Measurements from ENCODE around the gene TAOK1.
"Not testable (repeated sequence)": the region's sequence is repeated elsewhere in the genome, so short reads cannot be mapped to it uniquely, and the experiment has no call there.

The TAOK1 gene

DNA sequence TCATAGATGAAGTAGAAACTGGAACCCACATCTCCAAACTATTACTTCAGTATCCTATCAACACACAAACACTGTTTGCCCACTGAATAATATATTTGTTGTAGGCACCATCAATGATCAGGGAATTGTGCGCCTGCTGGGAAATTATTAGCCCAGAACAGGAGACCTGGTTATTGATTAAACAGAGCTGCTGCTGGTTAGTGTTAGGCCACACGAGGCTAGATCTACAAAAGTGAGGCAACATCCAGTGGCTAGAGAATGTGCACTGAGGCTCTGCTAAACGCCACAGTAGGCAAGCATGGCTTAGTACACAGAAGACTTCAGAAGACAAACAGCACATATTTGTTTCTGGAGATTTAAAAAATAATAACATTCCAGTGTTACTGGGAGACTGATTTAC is 165.7 kb downstream of the TAOK1 start:
- DNase-seq = no peak

DNA sequence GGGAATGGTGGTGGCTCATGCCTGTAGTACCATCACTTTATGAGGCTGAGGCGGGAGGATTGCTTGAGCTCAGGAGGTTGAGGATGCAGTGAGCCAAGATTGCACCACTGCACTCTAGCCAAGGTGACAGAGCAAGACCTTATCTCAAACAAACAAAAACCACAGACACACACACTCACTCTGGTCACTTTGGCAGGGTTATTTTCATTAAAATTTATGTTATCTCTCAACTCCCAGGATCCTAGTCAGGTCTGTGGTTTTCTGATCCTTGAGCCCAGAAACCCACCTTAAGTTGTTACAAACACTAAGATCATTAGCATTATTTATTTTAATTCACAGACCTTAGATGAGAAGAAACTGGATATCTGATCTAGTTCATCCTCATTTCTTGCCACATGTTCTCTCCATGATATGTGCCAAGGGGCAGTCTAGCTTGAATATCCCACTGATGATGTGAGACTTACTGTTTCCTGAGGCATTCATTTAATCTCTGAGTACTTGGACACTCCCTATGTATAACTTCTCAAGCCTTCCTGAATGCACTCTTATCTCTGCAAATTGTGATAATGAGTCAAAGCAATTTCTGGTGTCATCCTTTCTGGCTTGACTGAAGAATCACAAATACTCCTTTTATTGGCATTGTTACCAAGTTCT is 167.0 kb downstream of the TAOK1 start:
- no peak for DNase-seq

DNA sequence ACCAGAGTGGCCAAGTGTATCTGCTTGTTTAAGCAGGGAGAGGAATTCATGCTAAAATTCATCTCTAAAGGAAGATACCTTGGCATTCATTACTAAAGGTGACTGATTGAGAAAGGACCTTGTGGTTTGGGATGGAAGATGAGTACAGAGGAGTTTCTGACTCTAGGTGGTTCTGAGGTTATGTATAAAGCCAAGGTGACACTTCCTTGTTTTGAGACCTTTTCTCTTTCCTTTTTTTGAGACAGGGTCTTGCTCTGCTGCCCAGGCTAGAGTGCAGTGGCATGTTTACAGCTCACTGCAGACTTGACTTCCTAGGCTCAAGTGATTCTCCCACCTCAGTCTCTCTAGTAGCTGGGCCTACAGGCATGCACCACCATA is 167.6 kb downstream of the TAOK1 start:
- no peak for DNase-seq

DNA sequence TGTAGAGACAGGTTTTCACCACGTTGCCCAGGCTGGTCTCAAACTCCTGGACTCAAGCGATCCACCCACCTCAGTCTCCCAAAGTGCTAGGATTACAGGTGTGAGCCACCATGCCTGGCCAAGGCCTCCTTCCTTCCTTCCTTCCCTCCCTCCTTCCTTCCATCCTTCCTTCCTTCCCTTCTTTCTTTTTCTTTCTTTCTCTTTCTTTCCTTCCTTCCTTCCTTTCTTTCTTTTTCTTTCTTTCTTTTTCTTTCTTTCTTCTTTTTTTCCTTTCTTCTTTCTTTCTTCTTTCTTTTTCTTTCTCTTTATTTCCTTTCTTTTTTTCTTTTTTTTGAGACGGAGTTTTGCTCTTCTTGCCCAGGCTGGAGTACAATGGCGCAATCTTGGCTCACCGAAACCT is 168.0 kb downstream of the TAOK1 start:
- not testable (repeated sequence) for DNase-seq

DNA sequence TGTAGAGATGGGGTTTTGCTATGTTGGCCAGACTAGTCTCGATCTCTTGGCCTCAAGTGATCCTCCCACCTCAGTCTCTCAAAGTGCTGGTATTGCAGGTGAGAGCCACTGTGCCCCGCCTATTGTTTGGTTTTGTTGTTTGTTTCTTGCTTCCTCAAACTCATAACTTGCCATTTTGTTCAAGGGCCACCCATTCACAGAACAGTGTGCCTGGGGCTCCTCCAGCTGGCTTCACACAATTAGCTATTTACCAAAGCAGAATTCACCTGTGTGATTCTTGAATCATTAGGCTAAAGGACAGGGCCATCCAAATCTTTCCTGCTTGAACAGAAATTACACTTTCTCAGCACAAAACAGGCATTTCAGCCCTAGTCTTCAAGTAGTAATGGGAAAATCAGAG is 169.5 kb downstream of the TAOK1 start:
- DNase-seq = no peak

DNA sequence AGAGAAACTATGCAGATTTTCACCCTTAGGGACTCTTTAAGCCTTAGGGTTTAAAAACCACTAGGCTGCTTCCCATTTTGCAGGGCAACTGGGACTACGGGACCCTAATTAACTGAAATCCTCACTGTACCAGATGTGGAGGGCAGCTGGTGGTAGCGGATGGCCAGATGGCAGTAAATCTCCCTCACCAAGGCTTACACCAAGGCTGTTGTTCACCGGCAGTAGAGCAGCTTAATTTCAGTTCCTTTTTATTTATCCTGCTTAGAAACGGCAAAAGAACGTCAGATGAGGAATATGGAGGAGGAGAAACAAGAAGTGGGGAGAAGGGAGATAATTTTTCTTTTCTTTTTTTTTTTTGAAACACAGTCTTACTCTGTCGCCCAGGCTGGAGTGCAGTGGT is 170.2 kb downstream of the TAOK1 start:
- DNase-seq = no peak

DNA sequence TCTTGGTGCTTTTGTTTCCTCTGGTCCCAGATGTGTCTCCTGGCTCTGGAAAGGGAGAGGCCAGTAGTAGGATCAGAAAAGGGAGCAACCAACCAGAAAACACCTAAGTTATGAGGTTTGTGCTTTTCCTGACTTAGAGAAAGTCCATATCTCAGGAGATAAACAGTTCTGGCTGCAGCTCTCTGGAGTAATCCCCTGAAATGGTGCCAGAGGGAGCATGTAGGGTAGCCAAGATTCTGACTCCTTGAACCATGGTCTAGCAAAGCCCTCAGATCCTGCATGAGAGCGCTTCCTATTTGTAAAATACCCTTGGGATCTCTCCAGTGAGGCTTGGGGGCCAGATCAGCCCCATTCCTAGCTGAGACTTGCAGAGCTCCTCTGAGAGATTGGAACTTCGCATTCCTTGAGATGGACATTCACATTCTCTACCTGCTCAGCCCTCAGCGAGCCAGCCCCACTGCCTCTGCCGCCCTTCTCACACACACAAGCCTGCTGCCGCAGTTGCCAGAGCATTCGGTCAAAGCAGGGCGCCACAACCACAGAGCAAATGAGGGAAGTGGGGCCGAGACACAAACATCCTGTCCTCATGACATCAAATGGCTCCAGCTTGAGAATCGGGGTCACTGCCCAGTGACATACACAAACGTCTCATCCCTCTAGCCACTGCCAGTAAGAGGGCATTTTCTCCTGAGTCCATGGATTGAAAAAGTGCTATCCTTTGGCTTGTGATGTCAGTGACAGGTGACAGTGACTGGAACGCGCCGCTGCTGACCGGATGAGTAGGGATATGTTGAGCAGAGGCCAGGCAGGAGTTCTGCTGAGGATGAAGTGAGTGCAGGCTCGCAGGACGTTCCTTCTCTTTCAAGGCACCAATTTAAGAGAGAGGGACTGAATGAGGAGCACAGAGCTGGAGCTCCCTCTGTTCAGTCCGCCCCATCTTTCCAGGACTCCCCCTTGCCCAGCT is 171.7 kb downstream of the TAOK1 start:
- DNase-seq = no peak

DNA sequence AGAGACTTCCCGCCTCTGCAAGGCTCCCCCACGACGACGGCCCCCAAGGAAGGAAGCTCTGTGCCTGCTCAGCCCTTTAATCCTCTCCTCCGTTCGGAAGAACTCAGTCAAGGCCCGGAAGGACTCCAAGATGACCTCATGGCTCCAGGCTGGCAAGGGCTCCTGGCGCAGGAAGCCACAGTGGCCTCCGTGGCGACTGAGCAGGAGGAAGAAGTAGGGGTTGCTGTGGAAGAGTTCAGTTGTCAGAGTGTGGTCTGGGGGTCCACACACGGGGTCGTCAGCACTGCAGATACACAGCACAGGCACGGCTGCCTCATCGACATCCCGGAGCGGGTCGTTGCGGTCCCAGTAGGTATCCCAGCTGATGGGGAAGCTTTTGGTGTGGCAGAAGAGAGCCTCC is 172.5 kb downstream of the TAOK1 start:
- no peak for DNase-seq

DNA sequence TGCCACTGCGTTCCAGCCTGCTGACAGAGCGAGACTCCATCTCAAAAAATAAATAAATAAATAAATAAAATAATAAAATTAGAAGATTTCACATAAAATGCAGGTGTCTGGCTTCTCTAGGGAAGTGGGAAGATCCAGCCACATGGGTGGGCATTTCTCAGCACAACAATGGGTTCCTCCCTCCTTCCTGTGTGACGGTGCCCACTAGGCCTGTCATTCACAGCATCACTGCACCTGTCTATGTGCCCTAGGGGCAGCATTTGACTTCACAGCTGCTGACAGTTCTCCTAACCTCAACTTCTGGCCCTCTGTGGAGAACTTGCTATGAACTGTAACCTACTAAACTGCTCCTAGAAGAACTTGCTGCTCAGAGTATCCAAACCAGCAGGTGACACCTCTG is 173.7 kb downstream of the TAOK1 start:
- no peak for DNase-seq

DNA sequence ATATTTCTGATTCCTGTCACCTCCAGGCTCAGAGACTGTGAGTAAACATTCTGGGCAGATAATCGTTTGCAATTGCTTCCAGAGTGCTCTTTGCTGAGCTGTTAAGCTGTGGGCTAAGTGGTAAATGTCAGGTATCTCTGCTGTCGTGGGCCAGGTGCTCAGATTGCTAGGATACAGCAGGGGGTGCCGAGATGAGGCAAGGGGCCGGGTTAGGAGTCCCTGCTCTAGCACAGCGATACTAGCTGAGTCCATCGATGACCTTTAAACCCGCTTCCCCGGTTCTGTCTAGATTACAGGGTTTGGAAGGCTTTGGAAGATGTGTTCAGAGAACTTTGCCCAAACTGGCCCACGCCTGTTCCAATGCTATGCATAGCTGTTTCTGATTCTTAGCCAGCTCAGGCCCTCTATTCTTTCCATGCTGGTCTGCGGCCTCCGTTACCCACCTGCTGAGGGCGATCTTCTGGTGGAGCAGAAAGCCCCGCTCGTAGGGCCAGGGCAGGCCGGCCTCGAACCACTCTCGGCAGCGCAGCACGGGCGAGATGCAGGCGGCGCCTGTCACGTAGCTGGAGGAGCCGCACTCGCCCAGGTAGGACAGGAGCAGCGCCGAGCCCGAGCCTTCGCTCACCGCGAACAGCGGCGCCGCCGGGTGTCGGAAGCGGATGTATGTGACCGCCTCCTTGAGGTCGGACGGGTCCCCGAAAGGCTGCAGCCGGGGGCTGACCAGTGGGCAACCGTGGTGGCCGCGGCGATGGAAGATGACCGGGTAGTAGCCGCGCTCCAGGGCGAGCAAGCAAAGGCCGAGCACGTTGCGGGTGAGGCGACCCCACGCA is 175.7 kb downstream of the TAOK1 start:
- DNase-seq = peak; percentile 41

DNA sequence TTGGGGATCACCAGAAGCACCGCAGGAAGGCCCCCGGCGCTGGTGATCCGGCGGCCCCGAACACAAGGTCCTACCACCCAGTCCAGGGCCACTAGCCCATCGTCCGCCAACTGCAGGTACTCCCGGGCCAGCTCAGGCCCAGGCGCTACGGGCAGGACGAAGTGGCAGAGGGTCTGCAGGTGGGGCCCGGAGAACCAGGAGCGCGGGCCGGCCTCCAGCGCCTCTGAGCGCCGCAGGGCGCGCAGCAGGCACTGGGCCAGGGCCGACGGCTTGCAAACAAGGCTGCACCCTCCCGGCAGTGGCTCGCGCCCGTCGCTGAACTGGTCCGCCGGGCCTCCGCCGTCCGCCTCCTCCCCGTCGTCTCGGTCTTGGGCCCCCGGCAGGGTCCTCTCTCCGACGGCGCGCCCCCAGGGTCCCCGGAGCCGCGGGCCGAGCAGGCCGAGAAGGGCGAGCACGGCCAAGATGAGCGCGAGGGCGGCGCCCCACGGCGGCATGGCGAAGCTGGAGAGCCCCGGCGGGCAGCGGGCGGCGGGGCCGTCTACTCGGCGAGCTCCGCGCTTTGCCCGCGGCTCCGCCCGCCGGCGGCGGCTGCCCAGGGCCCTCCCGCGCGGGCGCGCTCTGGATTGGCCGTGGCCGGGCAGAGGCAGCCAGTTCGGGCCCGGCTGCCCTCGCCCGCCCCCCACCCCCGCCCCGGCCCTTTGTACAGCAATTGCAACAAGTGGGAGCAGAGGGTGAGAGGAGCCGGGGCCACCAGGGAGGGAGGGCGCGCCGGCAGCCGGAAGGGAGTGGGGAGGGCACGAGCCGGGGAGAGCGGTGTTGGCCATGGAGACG is 176.5 kb downstream of the TAOK1 start, which contains the start of gene ABHD15:
Gene ABHD15 (minus strand): TSS at position 565 of the 831 bp plus-strand sequence. CDS start 71 bp downstream, at position 494.
- peak; percentile 54 for DNase-seq

DNA sequence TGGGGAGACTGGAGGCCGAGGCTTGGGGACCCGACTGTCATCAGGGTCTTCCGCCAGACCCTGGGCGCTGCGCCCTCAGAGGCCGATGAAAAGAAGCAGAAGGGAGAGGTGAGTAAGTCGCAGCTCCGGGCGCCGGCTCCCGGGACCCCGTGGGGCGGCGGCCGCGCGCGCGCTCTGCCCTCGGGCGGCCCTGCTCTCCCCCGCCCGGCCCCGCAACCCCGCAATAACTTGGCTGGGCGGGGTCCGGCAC is 177.1 kb downstream of the TAOK1 start:
- DNase-seq = no peak

DNA sequence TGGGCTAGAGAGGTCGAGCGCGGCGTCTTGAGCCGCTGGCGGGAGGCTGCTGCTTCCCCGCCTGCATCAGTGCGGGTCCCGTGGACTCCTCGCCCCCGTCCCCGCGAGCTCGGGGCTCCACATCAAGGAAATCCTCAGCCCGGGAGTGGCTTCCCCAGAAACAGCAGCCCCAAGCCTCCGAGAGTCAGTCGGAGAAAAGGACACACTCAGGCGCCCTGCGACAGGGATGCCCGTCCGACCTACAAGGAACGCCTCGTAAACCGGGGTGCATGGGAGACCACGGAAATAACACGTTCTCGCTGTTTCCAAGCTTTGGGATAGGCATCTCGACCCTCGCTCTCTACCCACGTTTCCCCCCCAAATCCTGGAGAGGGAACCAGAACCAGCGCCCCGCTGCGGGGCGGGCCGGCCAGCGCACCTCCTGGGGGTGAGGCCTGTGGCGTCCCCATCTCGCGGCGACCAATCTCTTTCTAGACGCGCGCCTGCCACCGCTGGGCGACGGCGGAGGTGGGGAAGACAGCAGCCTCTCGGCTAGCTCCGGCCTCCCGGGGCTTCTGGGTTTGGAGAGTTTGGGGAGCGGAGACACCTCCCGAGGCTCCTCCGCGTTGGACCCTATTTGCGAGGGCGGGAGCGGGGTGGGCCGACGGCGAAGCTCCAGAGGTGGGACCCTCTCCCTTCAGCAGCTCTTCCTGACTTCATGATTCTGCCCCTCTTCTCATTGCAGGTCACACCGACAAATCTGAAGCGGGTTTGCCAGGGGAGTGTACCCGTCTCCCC is 177.6 kb downstream of the TAOK1 start:
- DNase-seq = peak; percentile 59

DNA sequence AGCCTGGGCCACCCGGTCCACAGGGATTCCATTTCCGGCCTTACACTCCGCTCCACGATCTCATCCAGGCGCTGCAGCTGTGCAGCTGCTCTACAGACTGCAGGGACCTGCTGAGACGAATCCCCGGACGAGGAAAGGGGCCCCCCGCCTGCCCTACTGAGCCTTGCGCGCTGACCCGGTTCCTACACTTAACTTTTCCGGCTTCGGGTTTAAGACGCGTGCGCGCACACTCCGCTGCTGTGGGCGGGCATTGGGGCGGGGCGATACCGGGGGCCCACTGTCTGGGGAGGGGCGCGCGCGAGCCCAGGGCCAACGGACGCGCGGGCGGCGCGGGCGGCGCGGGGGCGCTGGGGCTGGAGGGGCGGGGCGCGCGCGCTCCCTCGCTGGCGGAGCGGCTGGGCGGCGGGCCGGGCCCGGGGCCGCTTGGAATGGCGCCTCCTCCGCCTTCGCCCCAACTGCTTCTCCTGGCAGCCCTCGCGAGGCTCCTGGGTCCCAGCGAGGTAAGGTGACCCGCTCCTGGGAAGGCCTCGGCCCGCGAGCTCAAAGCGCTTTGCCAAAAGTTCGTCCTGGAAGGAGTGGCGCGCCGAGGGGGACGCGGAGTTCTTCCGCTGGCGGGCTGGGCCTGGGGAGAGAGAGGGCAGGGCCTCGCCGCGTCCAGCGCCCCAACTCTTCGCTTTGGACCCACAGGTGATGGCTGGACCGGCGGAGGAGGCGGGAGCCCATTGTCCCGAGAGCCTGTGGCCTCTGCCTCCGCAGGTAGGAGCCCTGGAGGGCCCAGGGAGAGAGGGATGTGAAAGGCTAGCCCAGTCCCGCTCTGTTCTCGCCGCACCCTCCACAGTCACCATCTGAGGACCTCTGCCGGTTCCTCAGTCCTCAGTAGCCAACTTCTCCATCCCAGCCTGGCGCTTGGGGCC is 178.4 kb downstream of the TAOK1 start, which contains the start of gene TP53I13:
Gene TP53I13 (plus strand): TSS at position 371 of the 914 bp plus-strand sequence. CDS start 58 bp downstream, at position 429.
- peak; percentile 82 for DNase-seq

DNA sequence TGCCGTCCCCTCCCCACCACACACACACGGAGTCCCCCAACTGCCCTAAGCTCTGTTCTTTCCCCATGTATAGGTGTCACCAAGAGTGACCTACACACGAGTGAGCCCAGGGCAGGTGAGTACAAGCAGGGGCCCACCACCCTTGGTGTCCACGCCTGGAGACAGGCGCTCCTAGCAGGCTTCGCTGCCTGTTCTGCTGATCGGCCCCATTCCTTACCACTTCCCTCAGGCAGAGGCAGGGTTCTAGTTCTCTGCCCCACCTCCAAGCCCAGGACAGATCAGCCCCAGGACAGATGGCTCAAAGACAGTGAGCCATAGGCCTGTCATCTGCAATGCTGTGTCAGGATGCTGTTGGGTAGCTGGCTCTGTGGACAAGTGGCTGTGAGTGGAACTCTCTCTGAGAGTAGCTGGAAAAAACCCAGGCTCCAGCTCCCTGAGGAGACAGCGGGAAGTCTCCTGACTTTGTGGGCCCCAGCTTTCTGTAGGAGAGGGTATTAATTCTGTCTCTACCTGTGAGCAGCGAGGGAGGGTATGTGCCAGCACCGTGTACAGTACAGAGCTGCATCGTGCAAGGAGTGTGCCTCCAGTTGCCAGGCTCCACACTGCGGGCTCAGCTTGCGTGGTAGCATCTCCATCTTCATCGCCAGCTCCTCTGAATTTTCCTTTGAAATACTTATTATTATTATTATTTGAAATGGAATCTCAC is 179.2 kb downstream of the TAOK1 start:
- no peak for DNase-seq

DNA sequence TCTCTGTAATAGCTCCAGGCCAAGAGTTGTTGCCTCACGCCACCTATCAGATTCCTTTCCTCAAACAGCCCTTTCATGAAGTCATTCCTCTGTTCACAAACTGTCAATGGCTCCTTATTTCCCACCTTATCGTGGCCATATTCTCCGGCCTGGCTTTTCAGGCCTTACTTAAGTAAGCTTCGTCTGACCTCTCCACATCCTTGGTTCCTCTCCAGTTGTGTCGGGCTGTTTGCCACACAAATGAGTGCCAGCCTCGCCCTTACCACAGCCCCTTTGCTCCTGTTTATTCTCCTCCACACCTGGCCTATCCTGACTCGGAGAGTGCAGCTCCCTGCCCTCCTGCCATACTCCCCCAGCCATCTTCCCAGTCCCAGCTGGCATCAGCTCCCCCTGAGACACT is 180.4 kb downstream of the TAOK1 start:
- no peak for DNase-seq

DNA sequence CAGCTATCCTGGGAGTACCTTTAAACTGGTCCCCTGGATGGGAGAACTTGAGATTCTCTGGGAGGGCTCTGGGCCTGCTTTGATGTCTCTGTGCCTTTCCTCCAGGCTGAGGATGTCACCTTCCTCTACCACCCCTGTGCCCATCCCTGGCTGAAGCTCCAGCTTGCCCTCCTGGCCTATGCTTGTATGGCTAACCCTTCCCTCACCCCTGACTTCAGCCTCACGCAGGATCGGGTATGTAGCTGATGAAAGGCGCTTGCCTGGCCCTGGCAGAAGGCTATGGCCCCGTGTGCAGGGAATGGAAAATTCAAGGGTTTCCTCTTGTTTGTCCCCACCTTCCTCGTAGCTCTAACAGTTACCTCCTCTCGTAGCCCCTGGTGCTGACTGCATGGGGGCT is 181.3 kb downstream of the TAOK1 start:
- no peak for DNase-seq

DNA sequence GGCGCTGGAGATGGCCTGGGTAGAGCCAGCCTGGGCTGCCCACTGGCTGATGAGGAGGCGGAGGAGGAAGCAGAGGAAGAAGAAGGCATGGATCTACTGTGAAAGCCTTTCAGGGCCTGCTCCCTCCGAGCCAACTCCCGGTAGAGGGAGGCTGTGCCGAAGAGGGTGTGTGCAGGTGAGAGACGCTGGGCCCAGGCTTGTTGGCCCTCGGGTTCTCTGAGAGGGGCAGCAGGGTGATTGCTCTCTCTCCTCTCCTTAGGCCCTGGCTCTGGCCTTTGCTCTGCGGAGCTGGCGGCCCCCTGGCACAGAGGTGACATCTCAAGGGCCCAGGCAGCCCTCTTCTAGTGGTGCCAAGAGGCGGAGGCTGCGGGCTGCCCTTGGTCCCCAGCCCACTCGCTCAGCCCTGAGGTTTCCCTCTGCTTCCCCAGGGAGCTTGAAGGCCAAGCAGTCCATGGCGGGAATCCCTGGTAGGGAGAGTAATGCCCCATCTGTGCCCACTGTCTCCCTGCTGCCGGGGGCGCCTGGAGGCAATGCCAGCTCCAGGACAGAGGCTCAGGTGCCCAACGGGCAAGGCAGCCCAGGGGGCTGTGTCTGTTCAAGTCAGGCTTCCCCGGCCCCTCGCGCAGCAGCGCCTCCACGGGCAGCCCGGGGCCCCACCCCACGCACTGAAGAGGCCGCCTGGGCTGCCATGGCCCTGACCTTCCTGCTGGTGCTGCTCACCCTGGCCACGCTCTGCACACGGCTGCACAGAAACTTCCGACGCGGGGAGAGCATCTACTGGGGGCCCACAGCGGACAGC is 181.9 kb downstream of the TAOK1 start:
- no peak for DNase-seq

All from activated gamma-delta T cell (primary cell).